Right lobe of liver (tissue), 6 donors: ENCODE results near the gene NRXN2. TPM values are rescaled to one million over a fixed set of nuclear protein-coding genes. Genes with fewer than 3 reads are reported as not detected.
"Not testable (repeated sequence)": the region's sequence is repeated elsewhere in the genome, so short reads cannot be mapped to it uniquely, and the experiment has no call there.

Experiments
- ATAC-seq, 4 donors: fragments of 200-7000 bp; cut with Tn5 transposase; one replicate each; pipeline ENCODE4 v1.9.1; 2020; ENCODE audit warnings: mild to moderate bottlenecking in 4 of 4, moderate library complexity in 4 of 4
- DNase-seq, 3 donors: peaks; one replicate each; pipeline ENCODE4 v3.0.0-alpha.2; 2020
- H3K27ac ChIP-seq, 3 donors: fragments of 200-600 bp; one replicate each; pipeline ENCODE4 v1.8.0; 2022
- H3K27me3 ChIP-seq, 2 donors: fragments of 200-600 bp; one replicate each; pipeline ENCODE4 v1.8.0; 2022
- H3K36me3 ChIP-seq, 4 donors: fragments of 200-600 bp; sonication (generic) in 1 of 4; one replicate each; pipeline versions ENCODE4 v1.5.1 to v1.8.0; 2017 to 2022; ENCODE audit warnings: control low read depth in 1 of 4
- H3K4me1 ChIP-seq, 4 donors: fragments of 200-600 bp; sonication (generic) in 1 of 4; one replicate each; pipeline versions ENCODE4 v1.5.1 to v1.8.0; 2017 to 2022; ENCODE audit warnings: control low read depth in 1 of 4
- H3K4me3 ChIP-seq, 3 donors: fragments of 200-600 bp; one replicate each; pipeline ENCODE4 v1.8.0; 2022
- H3K9me3 ChIP-seq, 4 donors: fragments of 200-600 bp; sonication (generic) in 1 of 4; one replicate each; pipeline versions ENCODE4 v1.5.1 to v1.8.0; 2017 to 2022; ENCODE audit warnings: control low read depth in 1 of 4
- POLR2A ChIP-seq: fragments of 450-650 bp; IDR thresholded peaks from one replicate; pipeline ENCODE4 v1.6.1; 2017; ENCODE audit warnings: antibody characterized with exemption, mild to moderate bottlenecking
- WGBS: methylation state at CpG from one replicate; pipeline ENCODE4 v1.1.6; 2018; ENCODE audit warnings: low coverage, low lambda C conversion rate; ENCODE audit not compliant: insufficient coverage; ENCODE audit errors: missing lambda C conversion rate; 5-methylcytosine and 5-hydroxymethylcytosine counted together
- intact Hi-C, 2 donors: fragments of 100-400 bp; cut with DNase I; formaldehyde crosslinking; loops; one replicate each; pipeline versions ENCODE4 v1.11.2 to v1.14.1; 2022
- total RNA-seq, 6 experiments: library from RNA; depleted of rRNA in 2 of 6; stranded (reverse); fragments of >200 nt in 2 of 6; fragmentation: NEBNext Ultra II Directional in 3 of 6; extraction: Animal tissue kit (Norgen Biotek cat#: 25700) in 3 of 6; gene quantifications; one replicate each; pipeline versions ENCODE4 v1.1.0 to v1.2.4, GENCODE V29; 2016 to 2023
- TF ChIP-seq, protein P1 (sequence below), 4 donors: fragments of 200-600 bp in 3 of 4; fragments of 450-650 bp in 1 of 4; IDR thresholded peaks; one replicate each; pipeline versions ENCODE4 v1.5.1 to v1.8.0; 2016 to 2022; ENCODE audit warnings: antibody characterized with exemption in 4 of 4, mild to moderate bottlenecking in 2 of 4
- donor health status: DM: no; HTN: yes; CAD: no.
- donor health status: DM: no; HTN: no; CAD: no.
- donor health status: DM: no; HTN: no; CAD: no.
- donor health status: DM: no; HTN: yes; CAD: no.
- donor health status: DM: no; HTN: yes; CAD: no.

NRXN2 gene
- total RNA-seq, 6 experiments from 2014 or later: 1.6 to 7.7 (median 2.3) TPM

GRCh38 chr11:64711138-64711955 lies 11.7 kb downstream of the NRXN2 start:
- peaks cover 6 to 8% of the 10 kb centered on the region in 2 donors for H3K27me3 ChIP-seq
- TF ChIP-seq POLR2A: no peak
- TF ChIP-seq, protein P1, sequence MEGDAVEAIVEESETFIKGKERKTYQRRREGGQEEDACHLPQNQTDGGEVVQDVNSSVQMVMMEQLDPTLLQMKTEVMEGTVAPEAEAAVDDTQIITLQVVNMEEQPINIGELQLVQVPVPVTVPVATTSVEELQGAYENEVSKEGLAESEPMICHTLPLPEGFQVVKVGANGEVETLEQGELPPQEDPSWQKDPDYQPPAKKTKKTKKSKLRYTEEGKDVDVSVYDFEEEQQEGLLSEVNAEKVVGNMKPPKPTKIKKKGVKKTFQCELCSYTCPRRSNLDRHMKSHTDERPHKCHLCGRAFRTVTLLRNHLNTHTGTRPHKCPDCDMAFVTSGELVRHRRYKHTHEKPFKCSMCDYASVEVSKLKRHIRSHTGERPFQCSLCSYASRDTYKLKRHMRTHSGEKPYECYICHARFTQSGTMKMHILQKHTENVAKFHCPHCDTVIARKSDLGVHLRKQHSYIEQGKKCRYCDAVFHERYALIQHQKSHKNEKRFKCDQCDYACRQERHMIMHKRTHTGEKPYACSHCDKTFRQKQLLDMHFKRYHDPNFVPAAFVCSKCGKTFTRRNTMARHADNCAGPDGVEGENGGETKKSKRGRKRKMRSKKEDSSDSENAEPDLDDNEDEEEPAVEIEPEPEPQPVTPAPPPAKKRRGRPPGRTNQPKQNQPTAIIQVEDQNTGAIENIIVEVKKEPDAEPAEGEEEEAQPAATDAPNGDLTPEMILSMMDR (IDR thresholded peaks at IDR 0.05): no peak
- ATAC-seq (no peak), DNase-seq (no peak)
- intact Hi-C loops: no loop called here
- no peak overlapping the region for H3K27ac ChIP-seq
- no peaks in the 10 kb centered on the region for H3K9me3 ChIP-seq
- H3K36me3 ChIP-seq: no peaks in the 10 kb centered on the region
- H3K4me1 ChIP-seq: no peaks in the 10 kb centered on the region
- WGBS: 31% methylated on average over 21 of the region's 46 CpGs
- no peak overlapping the region for H3K4me3 ChIP-seq

DNA sequence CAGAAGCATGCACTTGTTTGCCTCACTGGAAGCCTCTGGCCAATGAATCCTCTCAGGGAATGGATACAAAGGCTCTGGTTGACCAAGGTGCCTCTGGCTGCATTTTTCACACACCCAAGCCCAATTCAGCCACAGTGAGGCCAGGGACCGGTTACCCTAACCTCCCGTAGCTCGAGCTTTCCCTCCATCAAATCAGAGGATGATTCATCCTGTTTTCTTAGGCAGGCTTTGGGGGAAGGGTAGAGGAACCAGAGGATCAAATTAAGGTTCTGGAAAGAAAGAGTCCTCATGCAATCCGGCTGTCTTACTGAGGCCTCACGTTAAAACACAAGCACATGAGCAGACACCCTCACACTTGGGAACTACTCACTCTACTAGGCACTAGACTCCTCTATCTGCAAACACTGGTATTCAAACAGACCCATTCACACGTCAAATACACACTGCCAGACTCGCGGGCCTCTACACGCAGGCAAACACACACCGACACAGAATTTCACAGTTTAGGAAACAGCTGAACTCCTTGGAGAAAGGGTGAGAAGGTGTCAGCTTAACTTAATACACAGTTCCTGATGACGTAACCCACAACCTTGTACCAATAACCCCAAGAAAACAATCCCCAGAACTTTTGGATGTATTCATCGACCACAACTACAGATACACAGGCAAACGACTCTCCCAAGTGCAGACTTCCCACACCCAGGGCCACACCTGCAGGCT lies 12.4 kb downstream of the NRXN2 start:
- no peaks in the 10 kb centered on the region for H3K4me1 ChIP-seq
- DNase-seq (no peak), ATAC-seq (no peak)
- peaks cover 6 to 8% of the 10 kb centered on the region in 2 donors for H3K27me3 ChIP-seq
- H3K27ac ChIP-seq: no peak overlapping the region
- WGBS: 39% methylated on average over 13 of the region's 13 CpGs
- no peaks in the 10 kb centered on the region for H3K36me3 ChIP-seq
- no peak overlapping the region for H3K4me3 ChIP-seq
- H3K9me3 ChIP-seq: no peaks in the 10 kb centered on the region
- TF ChIP-seq, protein P1 (IDR thresholded peaks at IDR 0.05): no peak
- no peak for TF ChIP-seq POLR2A
- intact Hi-C loops: no loop called here

DNA sequence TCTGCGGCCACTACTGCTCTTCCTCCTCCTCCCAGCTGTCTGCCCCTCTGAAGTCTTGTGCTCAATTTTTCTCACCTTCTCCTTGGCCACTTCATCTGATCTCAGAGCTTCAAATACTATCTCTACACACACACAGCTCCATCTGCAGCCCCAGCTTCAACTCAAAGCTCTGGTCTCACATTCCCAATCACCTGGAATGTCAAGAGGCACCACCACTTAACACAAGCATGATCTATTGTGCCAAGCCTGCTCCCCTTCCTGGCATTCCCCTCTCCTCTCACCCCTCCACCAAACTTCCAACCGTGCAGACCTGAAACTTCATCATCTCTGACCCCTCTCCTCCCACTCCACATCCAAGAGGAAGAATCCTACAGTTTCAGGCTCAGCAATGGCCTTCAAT lies 17.5 kb downstream of the NRXN2 start:
- H3K27ac ChIP-seq: no peak overlapping the region
- H3K27me3 ChIP-seq: peaks cover 0 to 4% of the 10 kb centered on the region in 2 donors
- no peaks in the 10 kb centered on the region for H3K9me3 ChIP-seq
- 28% methylated on average over 2 of the region's 2 CpGs for WGBS
- no peaks in the 10 kb centered on the region for H3K4me1 ChIP-seq
- TF ChIP-seq POLR2A: no peak
- TF ChIP-seq, protein P1 (IDR thresholded peaks at IDR 0.05): no peak
- no peaks in the 10 kb centered on the region for H3K36me3 ChIP-seq
- no peak for DNase-seq
- no peak for ATAC-seq
- H3K4me3 ChIP-seq: no peak overlapping the region
- intact Hi-C loops: no loop called here

GRCh38 chr11:64703048-64703447 lies 19.9 kb downstream of the NRXN2 start:
- no peak for TF ChIP-seq POLR2A
- TF ChIP-seq, protein P1 (IDR thresholded peaks at IDR 0.05): no peak
- intact Hi-C loops: no loop called here
- Histone ChIP-seq H3K9me3 (no peaks in the 10 kb centered on the region), H3K36me3 (no peaks in the 10 kb centered on the region), H3K4me3 (no peak overlapping the region), H3K27ac (no peak overlapping the region), H3K4me1 (no peaks in the 10 kb centered on the region), H3K27me3 (peaks cover 0 to 4% of the 10 kb centered on the region in 2 donors)
- no peak for DNase-seq
- ATAC-seq: no peak
- WGBS: no CpG with 5 or more reads among the region's 2 CpGs

- DNase-seq, H3K4me3 ChIP-seq, H3K27me3 ChIP-seq, H3K27ac ChIP-seq, H3K4me1 ChIP-seq, H3K36me3 ChIP-seq, ATAC-seq, intact Hi-C loops, H3K9me3 ChIP-seq: not testable (repeated sequence)
- 80% methylated on average over 1 of the region's 29 CpGs for WGBS
These were observed 21.0 kb downstream of the NRXN2 start for GRCh38 chr11:64701956-64702355.
